ENCODE data around the gene KCNK17. TPM values are rescaled to one million over a fixed set of nuclear protein-coding genes. Genes with fewer than 3 reads are reported as not detected.

Gene KCNK17
- total RNA-seq, 2 experiments from 2014 or later: not detected

GRCh38 chr6:39339096-39339867 is 25.1 kb upstream of the KCNK17 start:
- Histone ChIP-seq H3K9me2 (ENCODE audit: insufficient read depth, low read length) (no peaks in the 10 kb centered on the region), H3K4me1 (ENCODE audit: insufficient read depth, low read length, poor library complexity, severe bottlenecking) (no peaks in the 10 kb centered on the region), H3K27ac (ENCODE audit: low read depth, low read length, poor library complexity, severe bottlenecking) (no peak overlapping the region), H3K4me2 (ENCODE audit: low read length) (no peak overlapping the region), H3K9me3 (ENCODE audit: low read length) (no peaks in the 10 kb centered on the region), H2AFZ (ENCODE audit: low read length) (no peak overlapping the region), H4K20me1 (ENCODE audit: insufficient read depth, low read length) (no peaks in the 10 kb centered on the region), H3K4me3 (ENCODE audit: low read depth, low read length, poor library complexity, severe bottlenecking) (no peak overlapping the region), H3K36me3 (ENCODE audit: insufficient read depth, low read length) (no peaks in the 10 kb centered on the region), H3K79me2 (ENCODE audit: insufficient read depth, low read depth, low read length) (no peaks in the 10 kb centered on the region)
- ChIA-PET CTCF (ENCODE audit: unreplicated experiment) (no interaction called here), POLR2A (no interaction called here)
- no peak for TF ChIP-seq EZH2phosphoT487 (IDR thresholded peaks at IDR 0.05; ENCODE audit: borderline replicate concordance, low read depth, low read length)
- intact Hi-C loops (cut with micrococcal nuclease; ENCODE audit: unreplicated experiment): no loop called here
- BruUV-seq (replicated peaks): no TSS peak
- no peak for DNase-seq (ENCODE audit: low spot score)

GRCh38 chr6:39338397-39338796 is 24.2 kb upstream of the KCNK17 start:
- POLR2A ChIA-PET: no interaction called here
- no peaks in the 10 kb centered on the region for H4K20me1 ChIP-seq (ENCODE audit: insufficient read depth, low read length)
- no peaks in the 10 kb centered on the region for H3K36me3 ChIP-seq (ENCODE audit: insufficient read depth, low read length)
- no peak for DNase-seq (ENCODE audit: low spot score)
- H3K79me2 ChIP-seq (ENCODE audit: insufficient read depth, low read depth, low read length): no peaks in the 10 kb centered on the region
- H3K27ac ChIP-seq (ENCODE audit: low read depth, low read length, poor library complexity, severe bottlenecking): no peak overlapping the region
- intact Hi-C loops (cut with micrococcal nuclease; ENCODE audit: unreplicated experiment): no loop called here
- CTCF ChIA-PET (ENCODE audit: unreplicated experiment): no interaction called here
- TF ChIP-seq CTCF (conservative IDR thresholded peaks at IDR 0.05; ENCODE audit: low read length) (no peak), EZH2phosphoT487 (IDR thresholded peaks at IDR 0.05; ENCODE audit: borderline replicate concordance, low read depth, low read length) (no peak)
- H3K9me2 ChIP-seq (ENCODE audit: insufficient read depth, low read length): no peaks in the 10 kb centered on the region
- no peaks in the 10 kb centered on the region for H3K9me3 ChIP-seq (ENCODE audit: low read length)
- no peak overlapping the region for H2AFZ ChIP-seq (ENCODE audit: low read length)
- no peak overlapping the region for H3K4me3 ChIP-seq (ENCODE audit: low read depth, low read length, poor library complexity, severe bottlenecking)
- H3K4me2 ChIP-seq (ENCODE audit: low read length): no peak overlapping the region
- no peaks in the 10 kb centered on the region for H3K4me1 ChIP-seq (ENCODE audit: insufficient read depth, low read length, poor library complexity, severe bottlenecking)
- BruUV-seq (replicated peaks): no TSS peak

- Histone ChIP-seq H3K27ac (ENCODE audit: low read depth, low read length, poor library complexity, severe bottlenecking) (no peak overlapping the region), H3K79me2 (ENCODE audit: insufficient read depth, low read depth, low read length) (no peaks in the 10 kb centered on the region), H3K4me1 (ENCODE audit: insufficient read depth, low read length, poor library complexity, severe bottlenecking) (no peaks in the 10 kb centered on the region), H3K36me3 (ENCODE audit: insufficient read depth, low read length) (no peaks in the 10 kb centered on the region), H4K20me1 (ENCODE audit: insufficient read depth, low read length) (no peaks in the 10 kb centered on the region), H3K4me3 (ENCODE audit: low read depth, low read length, poor library complexity, severe bottlenecking) (no peak overlapping the region), H3K4me2 (ENCODE audit: low read length) (no peak overlapping the region), H3K9me3 (ENCODE audit: low read length) (no peaks in the 10 kb centered on the region), H3K9me2 (ENCODE audit: insufficient read depth, low read length) (no peaks in the 10 kb centered on the region), H2AFZ (ENCODE audit: low read length) (no peak overlapping the region)
- TF ChIP-seq EZH2phosphoT487 (IDR thresholded peaks at IDR 0.05; ENCODE audit: borderline replicate concordance, low read depth, low read length) (no peak), CTCF (conservative IDR thresholded peaks at IDR 0.05; ENCODE audit: low read length) (no peak)
- BruUV-seq (replicated peaks): no TSS peak
- POLR2A ChIA-PET: interaction anchor here (0.6 kb wide), 2 partner anchors 776 to 1218 kb away, joined by 3 to 5 read pairs; no protein-coding TSS in a partner anchor
- intact Hi-C loops (cut with micrococcal nuclease; ENCODE audit: unreplicated experiment): no loop called here
- DNase-seq (ENCODE audit: low spot score): no peak
- CTCF ChIA-PET (ENCODE audit: unreplicated experiment): no interaction called here
Measured at GRCh38 chr6:39335780-39336545, 21.7 kb upstream of the KCNK17 start.
